Activated CD4-positive, alpha-beta T cell treated with anti-CD3 and anti-CD28 coated beads for 1 hour (primary cell): ENCODE results near the gene ALAD.
"Not testable (repeated sequence)": the region's sequence is repeated elsewhere in the genome, so short reads cannot be mapped to it uniquely, and the experiment has no call there.

Source experiments
- DNase-seq: peaks from one replicate; pipeline ENCODE4 v3.0.0-alpha.2; 2020

The ALAD gene

DNA sequence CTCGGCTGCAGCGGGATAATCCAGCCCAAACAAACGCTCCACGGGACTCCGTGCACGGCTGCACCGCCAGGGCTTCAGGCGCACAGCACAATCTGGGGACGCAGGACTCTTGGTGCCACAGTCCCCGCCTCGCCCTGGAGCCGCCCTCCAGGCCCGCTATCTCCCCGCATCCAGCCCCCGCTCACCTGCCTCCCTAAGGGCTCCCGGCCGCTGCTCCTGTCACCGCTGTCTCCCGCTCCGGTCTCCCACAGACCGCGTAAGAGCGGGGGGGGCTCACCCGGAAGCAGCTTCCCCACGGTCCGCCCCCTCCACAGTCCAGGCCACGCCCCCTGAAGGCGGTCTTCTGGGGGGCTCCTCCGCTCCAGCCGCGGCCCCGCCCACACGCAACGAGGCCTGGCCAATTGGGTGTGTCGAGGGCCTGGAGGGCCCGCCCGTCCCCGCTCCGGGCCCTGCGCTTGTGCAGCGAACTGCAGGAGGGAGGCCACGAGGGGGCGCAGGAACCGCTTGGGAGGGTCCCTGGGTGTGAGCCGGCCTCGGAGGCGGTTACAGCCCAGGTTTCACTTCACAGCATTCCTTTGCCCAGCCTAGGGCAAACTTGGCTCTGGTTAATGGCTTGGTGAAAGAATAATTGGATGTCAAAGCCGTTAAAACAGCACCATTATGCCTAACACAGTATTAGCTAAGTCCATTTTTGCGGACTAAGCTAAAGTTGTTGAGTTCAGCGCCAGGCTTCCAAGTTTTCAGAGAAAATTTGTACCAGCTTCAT is at the start of gene ALAD:
TSS of gene ALAD (minus strand) at position 258 of the 766 bp plus-strand sequence. CDS start 7,725 bp downstream, outside the sequence.
- peak; percentile 99 for DNase-seq

DNA sequence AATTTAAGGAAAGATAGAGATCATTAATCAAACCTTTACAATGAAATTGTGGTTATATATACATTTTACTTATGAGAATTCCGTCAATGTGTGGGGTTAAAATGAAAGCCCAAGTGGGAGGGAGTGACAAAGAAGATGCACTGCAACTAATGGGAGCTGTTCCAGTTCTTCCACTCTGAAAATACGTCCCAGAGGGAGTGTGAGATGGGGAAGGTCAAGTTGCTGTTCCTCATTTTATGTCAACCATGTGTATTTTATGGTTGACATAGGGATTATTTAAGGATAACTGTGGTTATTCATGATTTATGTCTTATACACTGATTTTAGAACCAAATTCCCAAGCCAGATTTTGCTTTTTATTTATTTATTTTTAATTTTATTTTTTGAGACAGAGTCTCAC is 48.3 kb upstream of the ALAD start:
- no peak for DNase-seq

DNA sequence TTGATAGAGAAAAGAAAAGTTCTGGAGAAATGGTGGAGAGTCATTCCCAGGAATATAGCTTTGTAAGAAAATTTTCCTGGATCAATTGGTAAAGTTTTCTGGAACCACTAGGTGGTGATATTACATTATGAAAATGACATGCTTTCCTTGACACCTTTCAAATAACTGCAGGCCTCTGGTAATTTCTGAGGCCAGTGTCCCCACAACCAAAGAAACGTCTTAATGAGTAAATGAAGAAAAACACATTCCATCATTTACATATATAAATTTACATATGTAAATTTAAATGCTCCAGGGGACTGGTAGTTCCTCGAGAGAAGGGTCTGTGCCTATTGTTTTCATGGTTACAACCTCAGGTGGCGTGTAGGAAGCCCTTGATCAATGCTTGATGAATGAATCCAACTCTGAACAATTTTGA is 45.2 kb upstream of the ALAD start:
- no peak for DNase-seq

GRCh38 chr9:113444736-113445135 is 43.7 kb upstream of the ALAD start:
- DNase-seq = no peak

DNA sequence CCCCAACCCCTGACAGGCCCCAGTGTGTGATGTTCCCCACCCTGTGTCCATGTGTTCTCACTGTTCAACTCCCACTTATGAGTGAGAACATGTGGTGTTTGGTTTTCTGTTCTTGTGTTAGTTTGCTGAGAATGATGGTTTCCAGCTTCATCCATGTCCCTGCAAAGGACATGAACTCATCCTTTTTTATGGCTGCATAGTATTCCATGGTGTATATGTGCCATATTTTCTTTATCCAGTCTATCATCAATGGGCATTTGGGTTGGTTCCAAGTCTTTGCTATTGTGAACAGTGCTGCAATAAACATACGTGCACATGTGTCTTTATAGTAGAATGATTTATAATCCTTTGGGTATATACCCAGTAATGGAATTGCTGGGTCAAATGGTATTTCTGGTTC is 36.6 kb upstream of the ALAD start:
- DNase-seq = not testable (repeated sequence)

DNA sequence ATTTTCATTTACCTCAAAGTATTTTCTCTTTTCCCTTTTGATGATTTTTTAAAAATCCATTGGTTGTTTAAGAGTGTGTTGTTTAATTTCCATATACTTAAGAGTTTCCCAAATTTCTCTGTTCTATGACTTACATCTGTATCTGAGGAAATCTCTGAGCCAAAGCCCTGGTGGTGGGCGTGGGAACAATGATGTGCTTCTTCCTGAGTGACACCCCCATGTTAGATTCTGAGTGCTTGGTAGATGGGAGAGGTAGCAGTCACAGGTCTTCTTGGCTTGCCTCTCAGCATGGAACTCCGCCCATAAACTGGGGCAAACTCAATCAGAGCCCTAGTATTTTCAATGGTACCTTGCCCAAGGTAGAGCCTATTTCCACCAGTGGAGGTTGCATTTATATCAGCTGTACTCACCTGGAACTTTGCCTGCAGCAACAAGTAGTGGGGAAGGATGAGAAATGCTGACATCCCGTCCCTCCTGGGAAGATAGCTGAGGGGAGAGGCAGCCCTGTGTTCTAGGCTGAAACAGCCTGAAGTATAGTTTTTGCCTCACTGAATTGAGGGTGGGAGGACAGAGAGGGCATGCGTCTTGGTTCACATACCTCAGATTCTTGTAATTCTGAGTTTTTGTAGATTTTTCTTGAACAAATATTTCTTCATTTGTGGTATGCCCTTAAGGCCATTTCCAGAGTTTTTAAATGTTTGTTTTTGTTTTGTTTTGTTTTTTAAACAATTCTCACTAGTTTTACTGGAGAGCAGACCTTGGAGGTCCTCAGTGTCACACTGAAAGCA is 35.8 kb upstream of the ALAD start:
- DNase-seq = no peak

DNA sequence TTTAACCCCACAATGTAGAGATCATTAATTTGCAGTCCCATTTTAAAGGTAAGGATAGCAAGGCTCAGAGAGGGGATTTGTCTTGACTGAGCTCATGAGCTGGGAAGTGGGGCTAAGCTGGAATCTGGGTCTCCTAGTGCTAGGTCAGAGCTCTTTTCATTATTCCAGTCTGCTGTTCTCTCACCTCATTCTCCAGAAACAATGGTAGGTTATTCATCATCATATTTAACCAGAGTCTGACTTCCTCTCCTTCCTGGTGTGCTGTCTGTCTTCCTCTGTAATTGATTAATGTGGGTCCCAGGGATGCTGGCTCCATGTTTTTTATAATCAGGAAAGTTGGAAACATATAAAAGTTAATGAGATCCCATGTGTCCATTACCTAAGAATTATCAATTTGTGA is 30.1 kb upstream of the ALAD start:
- DNase-seq = no peak

GRCh38 chr9:113428062-113428615 is 27.1 kb upstream of the ALAD start:
- no peak for DNase-seq

GRCh38 chr9:113427629-113428028 is 26.5 kb upstream of the ALAD start:
- DNase-seq = no peak

- DNase-seq = no peak
Observed at GRCh38 chr9:113426701-113427100, 25.6 kb upstream of the ALAD start.

DNA sequence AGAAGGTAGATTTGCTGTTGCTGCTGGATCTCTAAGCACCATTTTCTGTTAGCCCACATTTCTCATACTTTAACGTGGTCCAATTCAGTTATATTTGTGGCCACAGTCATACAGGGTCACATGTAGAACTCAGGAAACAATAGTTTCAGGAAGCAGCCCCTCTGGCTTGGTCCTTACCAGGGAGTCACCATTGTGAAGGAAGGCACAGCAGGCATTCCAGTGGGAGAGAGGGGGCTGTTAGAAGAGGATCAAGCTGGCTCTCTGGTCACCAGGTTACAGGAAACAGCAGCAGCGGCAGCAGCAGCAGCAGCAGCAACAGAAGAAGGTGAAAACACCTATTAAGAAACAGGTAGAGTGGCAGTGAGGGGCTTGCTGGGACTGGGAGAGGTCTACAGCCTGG is 24.0 kb upstream of the ALAD start:
- no peak for DNase-seq

GRCh38 chr9:113421726-113422125 is 20.6 kb upstream of the ALAD start:
- no peak for DNase-seq

- DNase-seq = no peak
Observed at GRCh38 chr9:113417370-113417769, 16.3 kb upstream of the ALAD start.

DNA sequence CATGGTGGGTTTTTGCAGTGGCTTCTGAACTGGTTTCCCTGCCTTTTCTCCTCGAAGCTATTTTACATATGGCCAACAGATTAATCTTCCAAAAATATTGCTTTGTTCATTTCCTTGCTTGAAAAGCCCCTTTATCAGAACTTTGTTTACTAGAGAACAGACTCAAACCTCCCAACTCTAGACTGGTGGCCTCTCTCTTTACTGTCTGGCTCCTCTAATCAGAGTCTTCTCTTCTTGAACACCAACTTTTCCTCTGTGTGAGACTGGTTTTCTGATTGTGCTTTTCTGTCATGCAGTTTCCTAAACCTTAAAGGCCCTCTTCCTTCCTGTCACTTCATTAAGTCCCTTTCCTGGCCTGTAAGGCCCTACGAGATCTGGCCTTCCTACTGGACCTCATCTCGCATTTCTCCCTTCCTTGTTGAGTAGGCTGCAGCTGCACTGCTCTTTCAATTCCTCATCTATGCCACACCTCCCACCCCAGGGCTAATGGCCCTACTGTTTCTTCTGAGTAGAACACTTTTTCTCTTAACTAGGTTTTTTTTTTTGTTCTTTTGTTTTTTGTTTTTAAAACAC is 15.2 kb upstream of the ALAD start:
- DNase-seq = no peak

DNA sequence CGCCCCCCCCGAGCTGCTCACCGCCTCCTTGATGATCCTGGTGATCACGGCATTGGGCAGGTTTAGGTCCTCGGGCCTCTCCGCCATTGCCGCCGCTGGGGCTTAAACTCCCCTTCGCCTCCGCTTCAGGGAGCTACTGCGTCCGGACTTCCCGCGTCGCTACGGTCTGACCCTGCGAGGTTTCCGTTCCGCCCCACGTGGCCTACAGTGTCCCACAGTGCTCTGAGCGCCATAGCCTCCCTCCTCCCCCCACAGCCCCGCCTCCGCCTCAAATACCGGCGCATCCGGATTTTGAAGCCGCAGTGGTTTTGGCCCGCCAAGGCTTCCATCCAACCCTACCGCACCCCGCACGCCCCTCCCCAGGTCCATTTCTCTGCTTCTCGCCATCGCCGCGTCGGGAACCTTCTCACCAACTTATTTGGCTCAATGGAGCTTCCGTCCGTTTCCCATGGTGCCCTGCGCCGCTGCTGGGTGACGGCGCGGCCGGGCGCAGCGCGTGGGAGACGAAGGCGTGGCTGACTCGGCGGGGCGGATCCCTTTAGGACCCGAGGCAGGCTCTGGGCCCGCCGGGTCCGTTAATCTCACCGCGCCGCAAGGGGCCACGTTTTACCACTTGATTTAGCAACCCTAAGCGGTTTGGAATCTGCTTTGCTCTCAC is 9.3 kb upstream of the ALAD start, which contains the start of the genes C9orf43 and POLE3:
TSS of gene C9orf43 (plus strand) at position 541 of the 658 bp plus-strand sequence. CDS start 2,747 bp downstream, outside the sequence.
TSS of gene POLE3 (minus strand) at position 469 of the 658 bp plus-strand sequence. CDS start at position 87, 382 bp downstream.
- peak; percentile 91 for DNase-seq

DNA sequence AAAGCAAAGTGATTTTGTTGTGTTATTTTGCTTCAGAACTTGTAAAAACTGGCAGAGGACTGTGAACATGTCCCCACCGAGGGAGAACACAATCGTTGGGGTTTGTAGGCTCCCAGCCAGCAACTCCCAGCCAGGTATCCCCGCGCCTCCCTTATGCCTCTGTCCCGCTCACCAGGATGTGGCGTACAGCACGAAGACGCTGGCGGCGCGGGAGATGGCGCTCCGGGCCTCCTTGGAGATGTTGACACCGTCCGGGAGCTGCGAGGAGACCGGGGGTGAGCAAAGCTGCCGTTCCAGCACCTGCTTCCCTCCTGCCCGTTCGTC is 8.8 kb upstream of the ALAD start:
- DNase-seq = no peak

- no peak for DNase-seq
Observed at GRCh38 chr9:113409481-113409880, 8.4 kb upstream of the ALAD start.

- peak; percentile 36 for DNase-seq
Observed at GRCh38 chr9:113406873-113407511, 5.9 kb upstream of the ALAD start.

- not testable (repeated sequence) for DNase-seq
Observed at GRCh38 chr9:113406353-113406752, 5.3 kb upstream of the ALAD start.

- no peak for DNase-seq
Observed at GRCh38 chr9:113403646-113404045, 2.6 kb upstream of the ALAD start.

DNA sequence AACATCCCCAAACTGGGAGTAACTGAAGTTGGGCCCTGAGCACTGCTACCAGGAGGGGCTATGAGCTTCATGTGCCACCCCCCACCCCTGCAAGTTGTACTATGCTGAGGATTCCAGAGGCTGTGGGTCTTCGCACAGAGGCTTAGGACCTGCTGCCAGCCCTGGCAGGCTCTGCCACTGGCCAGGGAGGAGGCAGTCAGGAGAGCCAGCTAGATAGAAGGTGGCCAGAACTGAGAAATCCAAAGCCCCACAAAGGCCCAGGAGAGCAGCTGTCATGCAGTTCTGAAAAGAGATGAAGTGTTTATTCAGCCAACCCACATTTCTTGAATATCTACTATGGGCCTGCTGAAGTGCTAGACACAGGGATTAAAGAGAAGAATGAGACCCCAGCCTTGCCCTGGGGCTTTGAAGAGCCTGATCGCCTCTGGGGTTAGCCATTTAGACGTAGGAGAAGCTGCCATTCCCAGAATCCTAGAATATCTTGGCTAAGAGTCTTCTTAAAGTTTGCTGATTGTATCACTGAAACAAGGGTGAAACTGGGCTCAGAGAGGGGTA is 1.4 kb downstream of the ALAD start:
- no peak for DNase-seq

- DNase-seq = no peak
Observed at GRCh38 chr9:113398796-113399195, 2.3 kb downstream of the ALAD start.
